Measurements from ENCODE around the gene MYO1G.

- TF ChIP-seq CTCF (conservative IDR thresholded peaks at IDR 0.05; ENCODE audit: low read depth, low read length) (no peak), EZH2 (IDR thresholded peaks at IDR 0.05; ENCODE audit: borderline replicate concordance, low read depth, low read length, poor library complexity, severe bottlenecking) (no peak)
These were observed 22.4 kb upstream of the MYO1G start for GRCh38 chr7:45001138-45001694.
